GM18499 (cell line): ENCODE measurements around the gene TMPRSS9.

Experiments used
- ATAC-seq: cut with Tn5 transposase; IDR thresholded peaks from one replicate; pipeline ENCODE4 v1.9.1; 2021; ENCODE audit warnings: moderate number of reproducible peaks; ENCODE audit not compliant: insufficient read depth, unreplicated experiment

The TMPRSS9 gene

DNA sequence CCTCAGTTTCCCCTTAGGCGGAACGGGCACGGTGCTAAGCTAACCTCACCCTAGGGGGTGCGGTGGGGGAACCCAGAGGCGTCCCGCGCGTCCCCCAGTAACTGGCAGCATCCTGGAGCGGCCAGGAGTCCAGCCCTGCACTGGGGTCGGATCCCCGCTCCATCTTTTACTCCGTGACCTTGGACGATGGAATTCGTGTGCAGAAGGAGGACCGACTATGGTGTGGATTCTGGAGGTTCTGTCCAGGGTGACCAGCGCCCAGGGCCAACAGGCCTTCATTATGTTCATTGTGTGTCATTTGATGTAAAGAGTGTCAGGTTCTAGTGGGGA lies 31.0 kb upstream of the TMPRSS9 start:
- ATAC-seq = no peak

DNA sequence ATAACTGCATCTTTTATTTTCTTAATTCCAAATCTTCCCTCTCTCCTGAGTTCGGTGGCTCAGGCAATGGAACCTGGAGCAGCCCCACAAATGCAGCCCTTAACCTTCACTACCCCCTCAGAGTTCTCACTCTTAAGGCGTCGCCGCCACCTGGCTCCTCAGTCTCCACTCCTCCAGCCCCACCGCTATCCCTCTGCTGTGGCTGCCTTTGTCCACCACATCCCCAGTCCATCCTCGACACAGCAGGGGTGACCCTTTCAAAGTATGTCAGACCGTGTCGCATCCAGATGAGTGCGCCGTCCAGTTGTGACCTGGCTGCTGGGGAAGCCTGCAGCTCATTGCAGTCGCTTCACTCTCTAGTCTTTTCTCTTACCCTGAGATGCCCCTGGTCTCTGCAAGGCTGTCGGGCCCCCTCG lies 30.6 kb upstream of the TMPRSS9 start:
- no peak for ATAC-seq

DNA sequence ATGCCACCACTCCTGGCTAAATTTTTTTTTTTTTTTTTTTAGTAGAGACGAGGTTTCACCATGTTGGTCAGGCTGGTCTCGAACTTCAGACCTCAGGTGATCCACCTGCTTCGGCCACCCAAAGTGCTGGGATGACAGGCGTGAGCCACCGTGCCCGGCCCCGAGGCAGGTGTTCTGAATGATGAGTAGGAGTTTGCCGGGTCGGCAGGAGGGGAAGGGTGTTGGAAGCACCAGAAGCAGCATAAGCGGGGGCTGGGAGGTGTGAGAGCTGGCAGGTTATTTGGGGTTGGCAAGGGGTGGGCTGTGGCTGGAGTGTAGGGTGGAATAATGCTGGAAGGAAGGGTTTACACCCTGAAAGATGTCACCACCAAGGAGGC lies 29.8 kb upstream of the TMPRSS9 start:
- no peak for ATAC-seq

DNA sequence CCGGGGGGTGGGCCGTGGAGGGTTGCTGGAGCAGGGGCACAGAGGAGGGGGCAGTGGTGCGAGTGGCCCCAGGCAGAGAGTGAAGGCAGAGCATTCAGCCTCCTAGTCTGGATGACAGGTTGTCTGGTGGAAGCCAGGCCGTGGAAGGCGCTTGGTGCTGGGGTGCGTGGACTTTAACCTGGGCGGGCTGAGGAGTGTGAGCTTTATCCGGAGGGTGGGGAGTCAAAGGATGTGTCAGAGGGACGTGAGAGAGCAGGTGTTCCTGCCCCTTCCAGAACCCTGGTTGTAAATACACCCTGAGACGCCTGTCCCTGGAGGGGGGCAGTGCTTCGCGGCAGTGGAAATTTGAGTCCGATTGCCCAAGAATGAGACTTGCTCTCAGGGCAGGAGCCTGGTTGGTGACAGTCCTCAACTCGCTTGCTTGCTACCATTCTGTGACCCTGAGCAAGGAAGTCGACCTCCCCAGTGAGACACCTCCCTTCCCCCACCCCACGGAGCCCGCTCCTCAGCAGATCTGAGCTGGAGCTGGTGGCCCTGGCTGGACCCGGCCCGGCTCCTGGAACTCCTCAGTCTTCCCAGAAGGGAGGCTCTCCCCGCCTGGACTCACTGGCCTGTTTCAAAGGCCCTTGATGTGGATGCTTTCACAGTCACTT lies 29.3 kb upstream of the TMPRSS9 start:
- ATAC-seq = no peak

DNA sequence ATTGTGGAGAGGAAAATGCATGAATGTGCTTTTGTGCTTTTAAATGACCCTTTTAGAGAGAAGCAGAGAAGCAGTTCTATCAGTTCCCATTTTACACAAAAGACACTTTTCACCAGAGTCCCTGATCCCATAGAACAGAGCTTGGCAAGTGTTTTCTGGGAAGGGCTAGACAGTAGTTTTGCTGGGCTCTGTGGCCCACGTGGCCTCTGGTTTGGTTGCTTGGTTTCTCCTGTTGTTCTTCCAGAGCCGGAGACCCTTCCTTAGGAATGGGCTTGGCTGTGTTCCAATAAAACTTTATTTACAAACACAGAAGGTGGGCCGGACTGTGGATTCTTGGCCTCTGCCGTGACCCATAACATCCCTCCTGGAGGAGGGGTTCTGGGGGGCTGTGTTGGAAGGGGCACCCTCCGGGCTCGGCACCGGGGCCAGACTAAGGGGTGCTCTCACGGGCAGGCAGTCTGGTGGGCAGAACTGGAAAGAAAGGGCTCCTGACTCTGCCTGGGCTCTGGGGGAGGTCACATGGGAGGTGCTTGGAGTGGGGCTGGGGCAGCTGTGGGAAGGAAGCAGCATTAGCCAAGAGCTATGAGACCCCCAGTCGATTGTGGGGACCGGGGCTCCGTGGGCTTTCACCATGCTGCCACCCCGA lies 28.3 kb upstream of the TMPRSS9 start:
- ATAC-seq = no peak

DNA sequence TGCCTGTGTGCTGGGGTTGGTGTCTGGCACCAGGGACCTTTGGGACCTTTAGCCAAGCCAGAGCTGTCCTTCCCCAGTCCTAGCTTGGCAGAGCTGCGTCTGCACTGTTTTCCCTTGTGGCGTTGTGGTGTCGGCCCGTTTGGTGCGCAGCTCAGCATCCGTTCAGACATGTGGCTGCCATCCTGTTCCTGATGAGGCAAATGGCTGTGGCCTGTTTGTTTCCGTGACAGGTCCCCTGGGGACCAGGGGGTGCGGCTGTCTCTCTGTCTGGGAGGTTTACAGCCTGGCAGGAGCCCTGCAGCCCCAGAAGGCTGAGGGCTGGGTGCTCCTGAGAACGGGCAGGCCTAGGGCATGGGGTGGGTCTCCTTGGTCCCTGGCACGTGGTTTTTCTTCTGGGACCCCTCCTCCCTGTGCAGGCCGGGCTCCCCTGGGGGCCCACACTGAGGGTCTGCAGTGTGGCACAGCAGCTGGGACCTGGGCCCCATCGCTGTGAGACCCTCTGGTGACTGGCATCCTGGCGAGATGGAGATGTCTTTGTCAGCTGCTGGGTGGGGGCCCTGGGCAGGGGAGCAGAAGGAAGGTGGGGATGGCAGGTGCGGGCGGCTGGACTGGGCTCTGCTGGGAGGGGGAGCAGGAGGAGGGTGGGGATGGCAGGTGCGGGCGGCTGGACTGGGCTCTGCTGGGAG lies 27.6 kb upstream of the TMPRSS9 start:
- no peak for ATAC-seq

DNA sequence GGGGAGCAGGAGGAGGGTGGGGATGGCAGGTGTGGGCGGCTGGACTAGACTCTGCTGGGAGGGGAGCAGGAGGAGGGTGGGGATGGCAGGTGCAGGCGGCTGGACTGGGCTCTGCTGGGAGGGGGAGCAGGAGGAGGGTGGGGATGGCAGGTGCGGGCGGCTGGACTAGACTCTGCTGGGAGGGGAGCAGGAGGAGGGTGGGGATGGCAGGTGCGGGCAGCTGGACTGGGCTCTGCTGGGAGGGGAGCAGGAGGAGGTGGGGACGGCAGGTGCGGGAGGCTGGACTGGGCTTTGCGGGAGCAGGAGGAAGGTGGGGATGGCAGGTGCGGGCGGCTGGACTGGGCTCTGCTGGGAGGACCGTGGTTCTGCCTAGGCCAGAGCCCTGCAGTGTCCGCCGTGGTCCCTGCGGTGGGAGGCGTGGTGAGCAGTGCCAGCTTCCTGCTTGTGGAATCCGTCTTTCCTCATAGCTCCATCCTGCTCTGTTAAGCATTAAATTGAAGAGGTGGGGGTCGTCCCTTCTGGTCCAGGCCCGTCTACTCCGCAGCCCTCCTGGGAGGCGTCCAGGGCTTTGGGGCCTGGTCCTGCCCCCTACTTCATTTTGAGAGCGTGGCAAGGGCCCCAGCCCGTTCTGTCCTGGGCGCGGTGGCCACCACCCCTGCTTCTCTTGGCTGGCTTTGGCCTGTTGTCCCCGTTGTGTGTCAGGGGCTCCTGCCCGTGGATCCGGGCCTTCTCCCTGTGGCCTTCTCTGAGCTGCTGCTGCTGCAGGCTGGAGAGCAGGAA lies 26.8 kb upstream of the TMPRSS9 start:
- no peak for ATAC-seq

DNA sequence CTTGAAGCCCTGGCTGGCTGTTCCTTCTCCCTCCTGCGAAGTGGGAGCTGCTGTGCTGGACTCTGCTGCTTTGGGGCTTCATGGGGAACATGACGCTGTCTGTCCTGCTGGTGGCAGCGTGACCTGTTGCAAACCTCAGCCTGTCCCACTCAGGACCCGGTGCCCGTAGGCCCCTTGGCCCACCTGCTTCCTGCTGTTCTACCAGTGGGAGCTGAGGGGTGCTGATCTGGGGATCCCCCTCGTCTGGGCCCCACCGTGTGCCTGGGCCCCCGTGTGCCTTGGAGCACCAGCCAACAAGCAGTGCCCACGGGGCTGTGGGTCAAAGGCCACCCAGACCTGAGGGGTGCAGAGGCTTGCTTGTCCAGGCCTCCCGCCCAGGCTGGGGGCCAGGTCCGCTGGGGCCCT lies 26.3 kb upstream of the TMPRSS9 start:
- ATAC-seq = no peak

DNA sequence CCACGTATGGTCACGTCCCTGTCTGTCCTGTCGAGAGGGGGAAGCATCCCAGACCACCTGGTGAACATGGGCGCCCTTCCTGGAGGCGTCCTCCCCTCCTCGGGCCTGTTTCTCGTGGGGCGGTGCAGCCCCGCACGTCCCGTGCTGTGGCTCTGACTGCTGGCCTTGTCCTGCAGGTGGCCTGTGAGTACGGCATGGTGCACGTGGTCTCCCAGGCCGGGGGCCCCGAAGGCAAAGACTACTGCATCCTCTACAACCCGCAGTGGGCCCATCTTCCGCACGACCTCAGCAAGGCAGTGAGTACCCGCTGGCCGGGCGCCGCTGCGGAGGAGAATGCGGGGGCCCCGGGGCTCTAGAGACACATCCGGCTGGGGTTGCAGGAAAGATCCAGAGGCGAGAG lies 25.6 kb upstream of the TMPRSS9 start:
- no peak for ATAC-seq

DNA sequence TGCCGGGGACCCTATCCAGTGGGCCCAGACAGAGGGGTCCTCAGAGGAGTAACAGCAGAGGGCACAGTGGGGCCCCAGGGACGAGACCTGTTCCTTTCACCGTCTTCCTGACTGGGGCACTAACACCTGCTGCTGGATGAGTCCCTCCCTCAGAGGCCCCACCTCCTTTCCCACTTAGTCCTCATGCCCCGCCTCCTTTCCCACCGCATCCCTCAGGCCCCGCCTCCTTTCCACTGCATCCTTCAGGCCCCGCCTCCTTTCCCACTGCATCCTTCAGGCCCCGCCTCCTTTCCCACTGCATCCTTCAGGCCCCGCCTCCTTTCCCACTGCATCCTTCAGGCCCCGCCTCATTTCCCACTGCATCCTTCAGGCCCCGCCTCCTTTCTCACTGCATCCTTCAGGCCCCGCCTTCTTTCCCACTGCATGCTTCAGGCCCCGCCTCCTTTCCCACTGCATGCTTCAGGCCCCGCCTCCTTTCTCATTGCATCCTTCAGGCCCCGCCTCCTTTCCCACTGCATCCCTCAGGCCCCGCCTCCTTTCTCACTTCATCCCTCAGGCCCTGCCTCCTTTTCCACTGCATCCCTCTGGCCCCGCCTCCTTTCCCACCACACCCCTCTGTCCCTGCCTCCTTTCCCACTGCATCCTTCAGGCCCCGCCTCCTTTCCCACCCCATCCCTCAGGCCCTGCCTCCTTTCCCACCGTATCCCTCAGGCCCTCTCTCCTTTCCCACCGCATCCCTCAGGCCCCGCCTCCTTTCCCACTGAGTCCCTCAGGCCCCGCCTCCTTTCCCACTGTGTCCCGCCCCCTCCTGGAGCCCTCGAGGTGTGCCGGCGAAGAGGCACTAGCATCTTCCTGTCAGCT lies 24.8 kb upstream of the TMPRSS9 start:
- ATAC-seq = no peak

DNA sequence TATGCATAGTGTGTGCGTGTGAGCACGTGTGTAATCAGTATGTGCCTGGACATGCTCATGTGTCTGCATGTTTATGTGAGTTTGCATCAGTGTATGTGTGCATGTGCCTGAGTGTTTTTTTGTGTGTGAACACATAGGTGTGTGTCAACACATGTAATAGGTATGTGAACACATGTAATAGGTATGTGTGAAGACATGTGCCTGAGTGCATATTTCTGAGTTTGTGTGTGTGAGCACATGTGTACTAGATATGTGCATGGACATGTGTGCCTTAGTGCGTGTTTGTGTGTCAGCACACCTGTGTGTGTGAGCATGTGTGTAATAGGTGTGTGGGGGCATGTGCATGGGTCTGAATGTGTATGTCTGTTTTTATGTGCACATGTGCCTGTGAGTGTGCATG lies 24.2 kb upstream of the TMPRSS9 start:
- ATAC-seq = no peak

DNA sequence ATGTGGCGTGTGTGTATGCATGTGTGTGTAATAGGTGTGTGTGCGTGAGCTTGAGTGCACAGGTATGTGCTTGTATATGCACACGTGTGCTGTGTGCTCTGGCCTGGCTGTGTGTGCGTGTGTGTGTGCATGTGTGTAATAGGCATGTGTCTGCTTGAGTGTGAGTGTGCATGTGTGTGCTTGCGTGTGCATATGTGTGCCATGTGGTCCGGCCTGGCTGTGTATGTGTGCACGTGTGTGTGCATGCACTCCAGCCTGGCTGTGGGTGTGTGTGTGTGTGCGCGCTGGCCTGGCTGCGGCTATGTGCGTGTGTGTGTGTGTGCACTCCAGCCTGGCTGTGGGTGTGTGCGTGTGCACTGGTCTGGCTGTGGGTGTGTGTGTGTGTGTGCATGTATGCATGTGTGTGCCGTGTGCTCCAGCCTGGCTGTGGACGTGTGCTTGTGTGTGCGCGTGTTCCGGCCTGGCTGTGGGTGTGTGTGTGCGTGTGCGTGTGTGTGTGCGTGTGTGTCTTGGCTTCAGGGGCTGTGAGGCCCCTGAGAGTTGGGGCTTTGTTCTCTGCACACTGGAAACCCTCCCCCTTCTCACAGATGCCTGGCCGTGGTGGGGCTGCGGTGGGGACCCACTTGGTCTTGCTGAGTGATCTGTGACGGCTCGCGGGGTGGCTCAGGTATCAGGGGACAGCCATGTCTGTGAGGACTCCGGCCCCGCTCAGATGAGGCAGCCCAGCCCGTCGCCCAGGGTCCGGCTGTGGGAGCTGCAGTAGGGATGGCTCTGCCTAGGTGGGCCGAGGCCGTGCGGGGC lies 23.3 kb upstream of the TMPRSS9 start:
- no peak for ATAC-seq

DNA sequence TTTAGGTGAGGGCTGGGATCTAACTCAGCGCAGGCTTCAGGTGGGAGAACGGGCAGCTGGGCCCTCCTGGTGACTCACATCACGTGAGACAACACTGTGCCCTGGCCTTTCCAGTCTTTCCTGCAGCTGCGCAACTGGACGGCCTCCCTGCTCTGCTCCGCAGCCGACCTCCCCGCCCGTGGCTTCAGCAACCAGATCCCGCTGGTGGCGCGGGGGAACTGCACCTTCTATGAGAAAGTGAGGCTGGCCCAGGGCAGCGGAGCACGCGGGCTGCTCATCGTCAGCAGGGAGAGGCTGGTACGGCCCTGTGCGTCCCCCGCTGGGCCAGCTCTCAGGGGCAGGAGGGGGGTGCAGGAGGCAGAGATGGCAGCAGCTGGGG lies 22.7 kb upstream of the TMPRSS9 start:
- ATAC-seq = no peak

DNA sequence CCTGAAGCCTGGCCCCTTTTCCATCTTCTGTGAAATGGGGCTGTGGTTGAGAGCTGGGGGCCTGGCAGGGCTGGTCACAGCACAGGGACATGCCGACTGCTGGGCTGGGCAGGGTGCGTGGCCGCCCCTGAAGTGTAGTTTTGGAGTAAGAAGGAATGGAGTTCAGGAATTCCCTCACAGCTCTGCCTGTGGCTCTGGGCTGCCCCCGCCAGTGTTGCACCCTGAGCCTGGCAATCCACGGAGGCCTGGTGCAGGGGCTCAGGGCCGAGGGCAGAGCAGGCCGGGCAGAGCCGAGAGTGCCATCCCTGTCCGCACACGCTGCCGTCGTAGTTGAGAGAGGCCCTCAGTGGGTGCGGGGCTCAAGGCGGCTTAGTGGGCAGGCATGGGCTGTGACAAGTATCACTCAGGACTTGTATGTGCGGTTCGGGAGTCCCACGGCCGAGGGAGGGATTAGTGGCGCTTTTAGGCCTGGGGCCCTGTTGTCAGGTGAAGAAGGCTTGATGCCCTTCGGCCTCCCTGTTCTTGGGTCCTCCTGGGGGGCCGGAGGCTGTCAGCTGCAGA lies 21.9 kb upstream of the TMPRSS9 start:
- ATAC-seq = no peak

DNA sequence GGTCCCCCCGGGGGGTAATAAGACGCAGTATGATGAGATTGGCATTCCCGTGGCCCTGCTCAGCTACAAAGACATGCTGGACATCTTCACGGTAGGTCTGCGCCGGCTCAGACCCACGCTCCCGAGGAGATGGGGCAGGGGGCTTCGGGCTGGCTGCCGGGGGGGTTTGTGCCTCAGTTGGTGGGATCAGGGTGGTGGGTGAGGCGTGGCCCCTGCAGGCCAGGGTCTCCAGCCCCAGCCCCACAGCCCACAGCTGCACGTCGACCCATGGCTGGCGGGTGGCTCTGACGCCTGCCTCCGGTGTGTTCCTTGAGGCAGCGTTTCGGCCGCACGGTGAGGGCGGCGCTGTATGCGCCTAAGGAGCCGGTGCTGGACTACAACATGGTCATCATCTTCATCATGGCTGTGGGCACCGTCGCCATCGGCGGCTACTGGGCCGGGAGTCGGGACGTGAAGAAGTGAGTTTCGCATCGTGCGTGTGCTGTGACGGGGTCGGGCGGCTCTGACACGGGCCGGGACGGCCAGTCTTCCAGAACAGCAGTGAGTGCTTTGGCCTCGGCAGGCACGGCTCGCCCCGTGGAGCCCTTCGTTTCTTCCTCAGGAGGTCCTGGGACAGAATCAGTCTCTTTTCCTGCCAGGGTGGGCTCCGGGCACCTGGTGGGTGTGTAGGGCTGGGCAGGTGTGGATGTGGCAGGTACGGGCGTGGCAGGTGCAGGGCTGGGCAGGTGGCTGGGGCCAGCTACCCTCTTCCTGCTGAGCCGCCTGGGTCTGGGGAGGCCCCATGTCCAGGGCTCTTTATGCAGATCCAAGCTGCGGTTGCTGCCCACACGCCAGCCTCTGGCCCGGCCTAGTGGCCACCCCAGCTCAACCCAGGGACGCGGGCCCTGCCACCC lies 21.1 kb upstream of the TMPRSS9 start:
- ATAC-seq = no peak

DNA sequence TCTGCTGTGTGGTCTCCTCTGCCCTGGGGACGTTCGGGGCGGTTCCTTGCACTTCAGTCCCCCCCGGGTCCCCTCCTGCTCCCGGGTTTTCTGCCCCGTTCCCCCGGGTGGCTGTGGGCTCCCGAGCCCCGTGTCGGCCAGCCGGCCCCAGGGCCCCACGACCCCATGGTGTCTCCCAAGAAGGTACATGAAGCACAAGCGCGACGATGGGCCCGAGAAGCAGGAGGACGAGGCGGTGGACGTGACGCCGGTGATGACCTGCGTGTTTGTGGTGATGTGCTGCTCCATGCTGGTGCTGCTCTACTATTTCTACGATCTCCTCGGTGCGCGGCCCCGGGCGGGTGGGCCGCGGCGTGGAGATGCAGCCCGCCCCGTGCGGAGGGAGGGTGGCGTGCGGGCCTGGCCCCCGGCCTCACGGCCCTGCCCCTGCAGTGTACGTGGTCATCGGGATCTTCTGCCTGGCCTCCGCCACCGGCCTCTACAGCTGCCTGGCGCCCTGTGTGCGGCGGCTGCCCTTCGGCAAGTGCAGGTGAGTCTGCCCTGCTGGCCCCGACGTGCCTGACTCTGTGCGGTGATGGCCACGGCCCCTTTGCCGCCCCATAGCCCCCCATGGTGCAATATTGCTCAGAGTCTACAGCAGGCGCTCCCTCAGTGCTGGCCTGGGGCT lies 20.3 kb upstream of the TMPRSS9 start:
- ATAC-seq = no peak

DNA sequence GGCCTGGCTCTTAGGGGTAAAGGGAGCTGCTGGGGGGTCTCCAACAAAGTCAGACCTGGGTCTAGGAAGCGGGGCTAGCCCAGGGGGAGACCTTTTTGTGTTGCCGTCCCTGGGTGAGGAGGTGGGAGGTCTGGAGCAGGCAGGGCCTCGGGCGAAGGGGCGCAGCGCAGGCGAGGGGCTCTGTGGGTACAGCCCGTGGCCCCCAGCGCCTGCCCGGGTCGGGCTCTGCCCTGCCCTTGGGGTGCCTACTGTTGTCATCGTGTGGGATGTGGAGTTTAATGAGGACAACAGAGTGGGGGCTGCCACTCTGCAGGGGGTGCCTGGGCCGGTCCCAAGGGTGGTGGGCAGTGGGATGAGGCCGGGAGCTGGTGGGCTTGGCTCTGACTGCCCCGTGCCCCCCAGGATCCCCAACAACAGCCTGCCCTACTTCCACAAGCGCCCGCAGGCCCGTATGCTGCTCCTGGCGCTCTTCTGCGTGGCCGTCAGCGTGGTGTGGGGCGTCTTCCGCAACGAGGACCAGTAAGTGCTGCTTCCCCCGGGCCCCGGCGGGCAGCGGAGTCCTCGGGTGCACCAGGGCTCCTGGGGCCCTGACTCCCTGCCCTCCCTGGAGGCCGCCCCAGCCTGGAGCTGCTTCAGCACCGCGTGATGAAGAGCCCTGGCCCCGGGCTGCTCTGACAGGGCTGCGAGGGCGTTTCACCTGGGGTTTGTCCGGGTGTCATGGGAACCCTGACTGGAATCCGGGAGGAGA lies 19.4 kb upstream of the TMPRSS9 start:
- no peak for ATAC-seq
